NCI-H2171 (cell line): ENCODE measurements around the gene SENP5.

ENCODE experiments used
- DNase-seq: peaks from one replicate; lab custom pipeline; 2025; lab: John Stamatoyannopoulos, UW

SENP5 gene

GRCh38 chr3:196883361-196883760, 15.6 kb downstream of the SENP5 start:
- DNase-seq = no peak

- no peak for DNase-seq
These were observed 18.4 kb downstream of the SENP5 start for GRCh38 chr3:196886144-196886543.

GRCh38 chr3:196889844-196890708, 22.4 kb downstream of the SENP5 start:
- no peak for DNase-seq

GRCh38 chr3:196894557-196895295, 27.0 kb downstream of the SENP5 start:
- no peak for DNase-seq

- DNase-seq = no peak
These were observed 28.5 kb downstream of the SENP5 start for GRCh38 chr3:196896229-196896628.

GRCh38 chr3:196901768-196902167, 34.0 kb downstream of the SENP5 start:
- no peak for DNase-seq

- no peak for DNase-seq
These were observed 34.6 kb downstream of the SENP5 start for GRCh38 chr3:196902296-196902695.

GRCh38 chr3:196903740-196904139, 36.0 kb downstream of the SENP5 start:
- DNase-seq = no peak

- no peak for DNase-seq
These were observed 47.1 kb downstream of the SENP5 start for GRCh38 chr3:196914866-196915265.

GRCh38 chr3:196915375-196915774, 47.7 kb downstream of the SENP5 start:
- DNase-seq = no peak

- DNase-seq = no peak
These were observed 48.5 kb downstream of the SENP5 start for GRCh38 chr3:196916221-196916620.

- no peak for DNase-seq
These were observed 49.3 kb downstream of the SENP5 start for GRCh38 chr3:196916995-196917394.

- no peak for DNase-seq
These were observed 51.2 kb downstream of the SENP5 start for GRCh38 chr3:196918968-196919367.

GRCh38 chr3:196920733-196921132, 53.0 kb downstream of the SENP5 start:
- no peak for DNase-seq

GRCh38 chr3:196927571-196928453, 60.1 kb downstream of the SENP5 start:
- DNase-seq = no peak

GRCh38 chr3:196931157-196931556, 63.4 kb downstream of the SENP5 start:
- DNase-seq = no peak

GRCh38 chr3:196931828-196932587, 64.3 kb downstream of the SENP5 start:
- DNase-seq = no peak

- no peak for DNase-seq
These were observed 64.9 kb downstream of the SENP5 start for GRCh38 chr3:196932600-196932999.

GRCh38 chr3:196936288-196936687, 68.6 kb downstream of the SENP5 start:
- DNase-seq = no peak

GRCh38 chr3:196938124-196938523, 70.4 kb downstream of the SENP5 start:
- DNase-seq = no peak

GRCh38 chr3:196938576-196938975, 70.9 kb downstream of the SENP5 start:
- DNase-seq = no peak
